Measurements from ENCODE around the gene ACTA2.

Gene ACTA2

DNA sequence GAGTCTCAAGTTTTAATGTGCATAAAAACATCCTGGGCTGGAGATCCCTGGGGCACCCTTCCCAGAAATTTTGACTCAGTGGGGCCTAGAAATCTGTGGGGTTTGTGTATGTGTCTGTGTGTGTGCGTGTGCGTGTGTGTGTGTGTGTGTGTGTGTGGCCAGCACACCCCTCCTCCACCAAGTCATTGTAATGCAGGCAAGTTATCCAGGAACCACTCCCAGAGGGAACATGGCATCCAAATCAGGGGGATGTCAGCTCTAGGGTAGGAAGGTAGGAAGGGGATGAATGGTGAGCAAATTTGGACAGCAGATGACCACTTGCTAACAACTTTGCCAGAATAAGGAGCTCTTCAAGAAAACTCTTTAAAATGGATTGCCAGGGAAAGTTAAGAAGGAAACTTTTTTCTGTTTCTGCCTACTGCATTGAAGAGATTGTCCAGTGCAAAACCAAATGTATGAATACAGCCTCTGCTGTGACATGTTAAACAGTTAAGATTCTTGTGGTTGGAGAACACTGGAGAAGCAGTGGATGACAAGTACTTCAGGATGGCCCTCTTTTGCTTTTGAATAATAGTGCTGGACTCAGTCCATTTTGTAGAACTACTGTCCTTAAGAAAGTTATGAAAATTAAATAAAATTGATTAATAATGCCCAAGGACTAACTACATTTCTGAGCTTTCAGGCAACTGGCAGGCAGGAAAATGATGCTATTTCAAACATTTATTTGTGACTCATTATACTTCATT lies 60.2 kb downstream of the ACTA2 start:
- no peak for DNase-seq (ENCODE audit: low spot score)

DNA sequence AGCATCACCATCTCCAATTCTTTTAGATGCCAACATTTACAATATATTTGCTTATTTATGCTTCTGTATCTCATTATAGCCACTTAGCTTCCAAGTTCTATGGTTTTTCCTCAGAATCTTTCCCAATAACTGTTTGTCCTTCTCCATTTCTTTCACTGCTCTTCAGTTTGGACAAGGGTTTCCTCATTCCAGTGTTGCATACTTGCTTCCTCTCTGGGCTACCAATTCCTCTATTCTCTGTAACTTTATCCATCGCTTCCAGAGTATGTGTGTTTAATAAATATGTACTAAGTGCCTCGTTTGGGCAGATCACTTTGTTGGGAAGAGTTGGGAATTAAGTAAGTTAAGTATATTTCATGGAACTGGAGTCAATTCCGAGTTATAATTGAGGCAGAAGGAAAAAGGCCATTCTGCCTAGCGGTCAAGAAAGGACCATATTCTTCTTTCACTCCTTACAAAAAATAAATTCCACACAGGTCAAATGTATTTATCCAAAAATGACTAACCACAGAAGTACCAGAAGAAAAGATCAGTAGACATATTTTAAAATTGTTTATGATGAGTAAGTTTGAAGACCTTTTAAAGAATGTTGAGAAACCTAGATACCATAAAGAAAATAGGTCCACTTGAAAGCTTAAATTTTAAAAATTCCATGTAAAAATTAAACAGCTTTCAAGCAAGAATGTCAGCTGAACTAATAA lies 61.7 kb downstream of the ACTA2 start:
- DNase-seq (ENCODE audit: low spot score), result no peak

DNA sequence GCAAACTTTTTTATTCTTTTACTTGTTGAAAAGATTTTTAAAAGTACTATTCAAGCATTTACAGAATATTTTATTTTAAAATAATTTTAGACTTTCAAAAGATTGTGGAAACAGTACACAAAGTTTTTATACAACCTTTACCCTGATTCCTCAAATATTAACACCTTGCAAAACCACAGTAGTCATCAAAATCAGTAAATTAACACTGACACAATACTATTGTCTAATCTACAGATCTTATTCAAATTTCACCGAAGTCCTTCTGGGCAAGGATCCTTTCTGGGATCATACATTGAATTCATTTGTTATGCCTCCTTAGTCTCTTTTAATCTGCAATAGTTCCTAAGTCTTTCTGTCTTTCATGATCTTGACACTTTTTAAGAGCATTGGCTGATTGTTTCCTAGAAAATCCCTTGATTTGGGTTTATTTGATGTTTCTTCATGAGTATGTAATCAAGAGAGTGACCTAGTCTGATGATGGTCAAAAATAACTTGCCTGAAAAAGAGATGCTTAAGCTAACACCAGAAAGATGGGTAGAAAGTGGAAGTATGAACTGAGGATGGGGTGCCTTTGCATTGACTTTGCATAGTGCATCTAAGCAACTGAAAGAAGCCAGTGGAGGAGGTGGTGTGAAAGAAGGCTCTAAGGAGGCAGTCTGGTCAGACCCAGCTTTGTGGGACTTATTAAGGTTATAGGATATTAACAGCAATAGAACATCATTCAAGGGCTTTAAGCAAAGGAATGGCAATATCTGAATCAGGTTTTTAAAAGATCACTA lies 62.8 kb downstream of the ACTA2 start:
- no peak for DNase-seq (ENCODE audit: low spot score)

DNA sequence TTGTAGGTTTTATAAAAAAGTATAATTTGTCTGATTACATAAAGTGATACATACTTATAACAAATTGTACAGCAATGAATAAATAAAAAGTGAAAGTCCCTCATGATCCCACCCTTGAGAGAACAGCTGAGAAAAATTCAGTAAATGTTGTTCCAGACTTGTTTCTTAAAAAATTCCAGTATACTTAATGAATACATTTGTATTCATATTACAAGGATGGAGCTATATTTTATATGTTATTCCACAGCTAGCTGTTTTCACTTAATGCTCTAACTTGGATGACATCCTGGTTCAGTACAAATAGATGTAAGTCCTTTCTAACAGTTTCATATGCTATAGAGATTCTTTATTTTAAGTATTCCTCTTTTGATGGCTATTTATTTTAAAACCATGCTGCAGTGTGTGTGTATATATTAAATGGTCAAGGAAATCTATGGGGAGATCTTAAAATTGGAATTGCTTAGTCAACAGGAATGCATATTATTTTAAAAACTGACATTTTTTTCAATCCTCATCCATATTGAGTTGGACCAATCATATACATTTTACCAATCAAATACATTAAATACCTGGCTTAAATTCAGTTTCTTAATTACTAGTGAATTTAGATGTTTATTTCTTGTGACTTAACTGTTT lies 63.6 kb downstream of the ACTA2 start:
- no peak for DNase-seq (ENCODE audit: low spot score)

DNA sequence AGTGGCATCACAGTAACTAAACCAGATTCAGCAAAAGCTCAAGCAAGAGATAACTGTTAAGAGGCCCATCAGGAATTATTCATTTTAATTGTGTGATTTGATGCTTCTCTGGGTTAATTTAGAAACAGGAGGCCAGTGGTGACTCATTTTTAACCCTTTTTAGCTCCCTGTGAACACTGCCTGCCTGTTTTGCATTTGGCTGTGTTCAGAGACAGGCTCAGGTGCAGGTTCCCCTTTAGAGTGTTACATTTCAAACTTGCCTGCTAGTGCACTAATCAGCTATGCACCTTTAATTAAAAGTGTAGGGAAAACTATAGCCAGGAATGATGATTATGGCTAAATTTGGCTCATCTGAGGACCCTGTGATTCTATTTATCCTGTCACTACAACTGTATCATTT lies 66.0 kb downstream of the ACTA2 start:
- no peak for DNase-seq (ENCODE audit: low spot score)

All from hematopoietic multipotent progenitor cell treated with erythropoietin and hydrocortisone succinate and interleukin-3 and kit ligand, for 15 days (in vitro differentiated cells).